Smooth muscle cell of the umbilical artery (primary cell): Measurements from ENCODE around the gene RNF224. TPM values are rescaled to one million over a fixed set of nuclear protein-coding genes. Genes with fewer than 3 reads are reported as not detected.

Source experiments
- total RNA-seq: library from RNA; depleted of rRNA; stranded (reverse); fragments of >200 nt; gene quantifications from 2 replicates; pipeline ENCODE4 v1.2.3, GENCODE V29; 2014

RNF224 gene
- total RNA-seq = not detected in 2 replicates

DNA sequence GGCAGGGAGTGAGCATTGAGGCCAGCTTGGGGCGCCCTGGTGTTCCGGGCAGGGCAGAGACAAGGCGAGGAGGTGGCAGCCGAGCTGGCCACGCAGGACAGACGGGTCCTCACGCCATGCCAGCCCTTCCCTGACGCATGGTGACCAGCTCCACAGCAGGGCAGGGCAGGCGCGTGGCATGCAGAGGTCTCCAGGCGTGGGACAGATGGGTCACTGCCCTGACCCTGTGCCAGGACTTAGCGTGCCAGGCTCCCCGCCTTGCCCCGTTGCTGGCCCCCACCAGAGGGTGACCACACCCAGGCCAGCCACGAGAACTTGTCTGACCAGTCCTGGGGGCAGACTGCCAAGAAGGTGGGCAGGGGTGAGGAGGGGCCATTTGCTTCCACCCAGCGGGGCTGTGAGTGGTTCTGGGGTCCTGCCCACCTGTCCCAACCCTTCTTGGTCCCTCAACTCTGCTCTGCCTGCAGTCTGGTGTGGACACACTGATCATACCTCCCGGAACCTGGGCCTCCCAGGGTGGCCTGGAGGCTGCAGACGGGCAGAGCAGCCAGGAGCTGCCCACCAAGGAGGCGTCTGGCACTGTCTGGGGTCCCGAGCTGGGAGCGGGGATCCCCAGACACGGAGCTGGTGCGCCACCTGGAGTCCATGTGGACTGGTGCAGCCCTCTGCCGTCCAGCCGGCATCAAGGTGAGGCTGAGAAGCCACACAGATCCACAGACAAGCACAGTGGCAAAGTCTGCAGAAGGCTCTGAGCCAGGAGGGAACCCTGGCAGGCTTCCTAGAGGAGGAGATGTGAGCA lies at the start of gene RNF224:
Gene RNF224, plus strand, starts transcription at position 449 of the 799 bp plus-strand sequence. CDS start 834 bp downstream, outside the sequence.

DNA sequence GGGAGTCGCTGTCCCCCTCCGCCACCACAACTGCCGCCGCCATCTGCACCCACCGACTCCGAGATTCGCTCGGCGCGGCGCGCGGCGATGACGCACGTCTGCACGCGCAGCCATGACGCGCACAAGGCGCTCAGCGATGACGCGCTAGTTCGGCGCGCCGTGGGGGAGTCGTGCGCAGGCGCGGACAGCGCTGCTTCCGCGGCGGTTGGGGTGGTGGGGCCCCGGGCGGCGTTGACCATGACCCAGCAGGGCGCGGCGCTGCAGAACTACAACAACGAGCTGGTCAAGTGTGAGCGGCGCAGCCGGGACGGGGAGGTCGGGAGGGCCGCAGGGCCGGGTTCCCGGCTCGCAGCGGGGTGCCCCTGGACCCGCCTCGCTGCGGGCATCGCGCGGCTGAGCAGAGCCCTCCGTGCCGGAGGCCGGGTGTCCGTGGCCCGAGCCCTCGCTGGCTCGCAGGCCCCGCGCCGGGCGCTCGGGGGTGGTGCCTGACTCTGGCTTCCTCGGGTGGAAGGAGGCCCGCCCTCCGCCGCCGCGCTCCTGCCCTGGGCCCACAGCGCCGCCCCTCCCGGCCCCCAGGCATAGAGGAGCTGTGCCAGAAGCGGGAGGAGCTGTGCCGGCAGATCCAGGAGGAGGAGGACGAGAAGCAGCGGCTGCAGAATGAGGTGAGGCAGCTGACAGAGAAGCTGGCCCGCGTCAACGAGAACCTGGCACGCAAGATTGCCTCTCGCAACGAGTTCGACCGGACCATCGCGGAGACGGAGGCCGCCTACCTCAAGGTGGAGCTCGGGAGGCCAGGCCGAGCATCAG lies 38.6 kb upstream of the RNF224 start, which contains the start of the genes ANAPC2 and SSNA1:
Gene ANAPC2, minus strand, starts transcription at position 71 of the 807 bp plus-strand sequence. Its CDS starts 28 bp downstream, at position 43.
Gene SSNA1, plus strand, starts transcription at position 187 of the 807 bp plus-strand sequence. Its CDS starts 51 bp downstream, at position 238.

DNA sequence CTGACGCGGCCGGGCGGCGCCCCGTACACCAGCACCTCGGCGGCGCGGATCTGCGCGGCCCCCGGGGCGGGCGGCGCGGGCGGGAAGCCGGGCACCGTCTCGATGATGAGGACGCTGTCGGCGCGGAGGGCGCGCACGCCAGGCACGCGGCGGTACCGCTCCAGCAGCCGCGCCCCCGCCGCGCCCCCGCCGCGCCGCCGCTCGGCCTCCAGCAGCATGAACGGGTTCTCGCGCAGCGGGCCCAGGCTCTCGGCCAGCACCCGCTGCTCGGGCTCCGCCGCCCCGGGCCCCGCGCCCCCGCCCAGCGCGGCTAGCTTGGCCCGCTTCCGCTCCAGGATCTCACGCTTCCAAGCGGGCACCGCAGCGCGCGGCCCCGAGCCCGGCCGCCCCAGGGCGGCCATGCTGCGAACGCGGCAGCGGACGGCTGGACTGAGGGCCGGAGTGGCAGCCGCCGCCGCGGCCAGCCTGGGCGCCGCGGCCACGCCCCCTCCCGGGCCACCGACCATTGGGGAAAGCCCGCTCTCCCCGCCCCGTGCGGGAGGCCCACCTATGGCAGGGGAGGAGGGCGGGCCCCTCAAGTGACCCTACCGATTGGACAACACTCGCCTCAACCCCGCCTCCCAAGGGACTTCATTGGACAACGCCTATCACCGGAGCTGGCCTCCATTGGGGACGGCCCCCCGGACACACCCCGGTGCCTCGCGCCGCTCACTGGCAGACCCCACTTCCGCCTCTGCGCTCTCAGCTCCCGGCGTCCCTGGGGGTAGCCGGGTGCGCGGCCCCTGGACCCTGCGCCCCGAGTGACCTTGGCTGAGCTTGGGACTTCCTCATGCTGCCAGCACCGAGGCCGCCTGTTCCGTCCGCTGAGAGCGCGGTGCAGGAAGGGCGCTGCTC lies 26.7 kb upstream of the RNF224 start, which contains the start of gene TPRN:
Gene TPRN, minus strand, starts transcription at position 431 of the 894 bp plus-strand sequence. Its CDS starts 30 bp downstream, at position 401.

DNA sequence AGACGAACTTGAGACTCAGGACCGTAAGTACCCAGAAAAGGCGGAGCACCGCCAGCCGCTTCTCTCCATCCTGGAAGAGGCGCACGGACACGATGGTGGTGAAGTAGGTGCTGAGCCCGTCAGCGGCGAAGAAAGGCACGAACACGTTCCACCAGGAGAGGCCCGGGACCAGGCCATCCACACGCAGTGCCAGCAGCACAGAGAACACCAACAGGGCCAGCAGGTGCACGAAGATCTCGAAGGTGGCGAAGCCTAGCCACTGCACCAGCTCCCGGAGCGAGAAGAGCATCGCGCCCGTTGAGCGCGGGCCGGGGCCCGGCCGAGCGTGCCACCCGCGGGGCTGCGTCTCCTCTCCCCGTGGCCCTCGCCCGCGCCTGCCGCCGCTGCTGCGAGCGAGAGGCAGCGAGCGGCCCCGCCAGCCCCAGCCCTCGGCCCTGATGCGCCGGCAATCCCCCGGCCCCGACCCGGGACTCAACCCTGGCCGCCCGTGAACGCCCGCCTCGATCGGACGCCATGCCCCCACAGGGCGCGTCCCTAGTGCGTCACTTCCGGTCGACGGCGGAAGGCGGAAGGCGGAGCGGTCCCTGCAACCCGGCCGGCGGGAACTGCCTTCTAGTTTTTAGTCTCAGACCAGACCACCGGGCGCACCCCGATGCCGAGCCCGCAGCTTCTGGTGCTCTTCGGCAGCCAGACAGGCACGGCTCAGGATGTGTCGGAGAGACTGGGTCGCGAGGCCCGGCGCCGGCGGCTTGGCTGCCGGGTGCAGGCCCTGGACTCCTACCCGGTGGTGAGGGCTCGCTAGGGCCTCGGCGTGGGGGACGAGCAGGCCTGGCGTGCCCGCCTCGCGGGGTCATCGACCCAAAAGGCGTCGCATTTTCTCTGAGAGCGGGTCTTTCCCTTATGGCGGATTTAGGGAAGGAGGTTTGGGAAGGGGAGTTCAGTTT lies 21.9 kb upstream of the RNF224 start, which contains the start of the genes NDOR1 and TMEM203:
Gene NDOR1, plus strand, starts transcription at position 575 of the 944 bp plus-strand sequence. Its CDS starts 78 bp downstream, at position 653.
Gene TMEM203, minus strand, starts transcription at position 523 of the 944 bp plus-strand sequence. Its CDS starts 234 bp downstream, at position 289.

DNA sequence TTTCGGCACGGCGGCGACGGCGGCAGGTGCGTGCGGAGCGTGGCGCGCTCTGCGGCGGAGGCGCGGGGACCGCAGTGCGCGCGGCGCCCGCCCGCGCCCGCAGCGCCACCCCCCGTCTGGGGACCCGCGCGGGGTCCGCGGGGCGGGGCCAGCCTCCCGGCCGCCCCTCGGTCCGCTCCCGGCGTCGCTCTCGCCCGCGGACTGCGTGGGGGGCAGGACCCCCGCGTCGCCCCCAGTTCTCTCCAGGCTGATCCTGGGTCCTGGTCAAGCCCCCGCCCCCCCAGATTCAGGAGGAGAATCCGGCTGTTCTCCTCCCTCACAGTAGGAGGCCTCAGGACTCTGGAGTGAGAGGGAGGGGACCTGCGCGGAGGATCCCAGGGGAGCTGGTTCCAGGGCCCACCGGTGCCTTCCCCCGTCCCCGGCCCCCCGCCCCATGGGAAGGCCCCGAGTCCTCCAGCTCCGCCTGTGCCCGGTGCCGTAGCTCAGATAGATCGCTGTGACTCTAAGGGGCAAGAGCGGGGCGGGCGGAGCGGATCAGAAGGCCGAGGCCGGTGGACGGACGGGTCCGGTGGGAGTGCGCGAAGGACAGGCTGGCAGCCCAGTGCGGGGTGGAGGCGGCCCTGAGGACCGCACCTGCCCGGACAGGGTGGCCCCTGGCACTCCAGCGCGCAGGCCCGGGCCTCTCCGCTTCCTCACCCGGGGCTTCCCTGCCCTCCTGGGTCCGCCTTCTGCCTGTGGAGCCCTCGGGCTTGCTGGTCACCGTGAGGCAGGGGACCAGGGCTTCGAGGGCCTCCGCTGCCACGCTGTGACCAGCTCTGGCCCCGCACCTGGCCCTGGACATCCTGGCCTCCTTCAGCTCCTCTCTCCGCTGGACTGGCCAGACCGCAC lies 4.9 kb upstream of the RNF224 start, which contains the start of gene RNF208:
Gene RNF208, minus strand, starts transcription at position 51 of the 888 bp plus-strand sequence. CDS start 1,028 bp downstream, outside the sequence.

DNA sequence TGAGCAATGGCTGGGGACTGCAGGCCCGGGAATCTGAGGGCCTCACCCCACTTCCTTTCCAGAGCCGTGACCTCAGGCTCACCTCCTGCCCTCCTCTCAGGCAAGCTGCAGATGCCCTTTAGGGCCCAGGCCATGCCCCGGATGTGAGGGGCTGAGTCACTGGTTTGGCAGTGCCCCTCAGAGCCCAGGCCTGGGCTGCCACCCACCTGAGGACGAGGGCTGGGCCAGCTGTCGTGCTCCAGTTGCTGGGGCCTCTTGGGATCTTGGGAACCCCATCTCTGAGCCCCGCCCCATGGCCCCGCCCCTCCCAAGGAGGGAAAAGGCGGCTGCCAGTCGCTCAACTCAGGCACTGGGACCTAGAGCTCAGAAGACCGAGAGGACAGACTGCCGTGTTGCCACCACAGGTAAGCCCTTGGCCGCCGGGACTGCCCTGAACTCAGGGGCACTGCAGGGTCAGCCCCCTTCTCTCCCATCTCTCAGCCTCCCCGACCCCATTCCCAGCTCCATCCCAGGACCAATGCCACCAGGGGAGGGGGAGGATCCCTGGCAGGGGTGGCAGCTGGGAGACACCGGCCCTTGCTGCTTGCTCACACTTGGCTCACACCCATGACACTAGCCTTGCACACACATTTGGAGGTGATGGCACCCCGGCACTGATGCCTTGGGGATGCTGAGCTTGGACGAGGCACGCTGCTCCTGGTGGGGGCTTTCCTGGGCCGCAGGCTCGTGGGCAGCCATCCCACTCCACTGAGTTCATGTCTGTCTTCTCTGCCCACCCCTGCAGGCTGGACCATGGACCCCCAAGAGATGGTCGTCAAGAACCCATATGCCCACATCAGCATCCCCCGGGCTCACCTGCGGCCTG lies 2.2 kb upstream of the RNF224 start, which contains the start of gene CYSRT1:
Gene CYSRT1, plus strand, starts transcription at position 345 of the 865 bp plus-strand sequence. Its CDS starts 448 bp downstream, at position 793.

DNA sequence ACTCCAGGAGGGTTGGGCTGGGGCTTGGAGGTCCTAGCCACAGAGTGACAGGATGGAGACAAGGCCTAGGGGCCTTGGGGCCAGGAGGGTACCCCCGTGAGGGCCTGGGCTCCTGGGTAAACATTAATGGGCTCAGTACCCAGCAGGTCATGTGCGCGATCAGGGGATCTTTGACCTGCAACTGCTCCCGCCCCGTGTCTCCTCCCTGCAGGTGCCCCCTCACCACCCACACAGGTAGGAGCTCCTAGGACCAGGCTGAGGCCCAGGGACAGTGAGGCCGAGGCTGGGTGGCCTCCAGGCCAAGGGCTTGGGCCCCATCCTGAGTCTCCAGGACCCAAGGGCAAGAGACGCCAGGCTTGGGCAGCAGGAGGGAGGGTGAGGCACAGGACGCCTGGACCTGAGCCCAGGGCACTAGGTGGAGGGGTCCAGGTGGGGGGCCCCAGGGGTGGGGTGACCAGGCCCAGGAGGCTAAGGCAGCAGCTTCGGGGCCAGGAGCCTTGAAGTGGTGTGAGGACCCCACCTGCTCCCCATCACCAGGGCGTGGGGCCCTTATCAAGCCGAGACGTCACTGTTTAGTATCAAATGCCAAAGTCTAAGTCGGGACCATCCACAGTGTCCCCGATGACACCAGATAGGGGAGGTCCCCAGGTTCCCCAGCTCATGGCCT lies 3.5 kb downstream of the RNF224 start, which contains the start of gene SLC34A3:
Gene SLC34A3, plus strand, starts transcription at position 197 of the 667 bp plus-strand sequence. CDS start 802 bp downstream, outside the sequence.

DNA sequence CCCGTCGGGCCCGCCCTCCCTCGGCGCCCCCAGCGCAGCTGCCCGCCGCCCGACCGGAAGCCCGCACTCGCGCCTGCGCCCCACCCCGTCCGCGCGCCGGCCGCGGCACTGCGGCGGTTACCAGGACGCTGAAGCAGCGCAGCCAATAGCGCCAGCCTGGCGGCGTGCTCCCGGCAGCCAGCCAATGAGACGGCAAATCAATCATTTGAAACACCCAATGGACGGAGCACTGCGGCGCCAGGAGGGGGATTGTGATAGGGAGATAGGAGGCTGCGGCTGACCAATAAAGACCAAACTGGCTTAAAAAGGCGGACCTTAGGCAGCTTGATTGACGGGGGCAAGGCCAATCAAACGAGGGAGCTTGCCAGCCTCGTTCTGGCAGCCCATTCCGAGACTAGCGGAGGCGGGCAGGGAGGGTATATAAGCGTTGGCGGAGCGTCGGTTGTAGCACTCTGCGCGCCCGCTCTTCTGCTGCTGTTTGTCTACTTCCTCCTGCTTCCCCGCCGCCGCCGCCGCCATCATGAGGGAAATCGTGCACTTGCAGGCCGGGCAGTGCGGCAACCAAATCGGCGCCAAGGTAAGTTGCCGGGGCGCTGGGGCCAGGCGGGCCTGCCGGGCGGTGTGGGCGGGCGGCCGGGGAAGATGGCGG lies 13.7 kb downstream of the RNF224 start, which contains the start of gene TUBB4B:
Gene TUBB4B, plus strand, starts transcription at position 447 of the 649 bp plus-strand sequence. Its CDS starts 74 bp downstream, at position 521.

DNA sequence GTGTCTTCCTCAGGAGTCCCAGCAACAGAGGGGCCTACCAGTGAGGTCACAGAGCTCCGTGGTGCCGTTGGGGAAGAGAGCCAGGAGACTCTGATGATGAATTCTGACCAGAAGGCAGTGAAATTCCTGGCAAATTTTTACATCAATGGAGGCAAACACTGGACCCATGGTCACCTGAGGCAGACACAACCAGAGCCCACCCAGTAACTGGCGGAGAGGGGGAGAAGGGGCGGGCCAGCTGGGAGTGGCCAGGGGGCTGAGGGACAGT lies 23.8 kb downstream of the RNF224 start, which contains the start of gene STPG3:
Gene STPG3, plus strand, starts transcription at position 93 of the 268 bp plus-strand sequence. Its CDS starts 1 bp downstream, at position 94.

DNA sequence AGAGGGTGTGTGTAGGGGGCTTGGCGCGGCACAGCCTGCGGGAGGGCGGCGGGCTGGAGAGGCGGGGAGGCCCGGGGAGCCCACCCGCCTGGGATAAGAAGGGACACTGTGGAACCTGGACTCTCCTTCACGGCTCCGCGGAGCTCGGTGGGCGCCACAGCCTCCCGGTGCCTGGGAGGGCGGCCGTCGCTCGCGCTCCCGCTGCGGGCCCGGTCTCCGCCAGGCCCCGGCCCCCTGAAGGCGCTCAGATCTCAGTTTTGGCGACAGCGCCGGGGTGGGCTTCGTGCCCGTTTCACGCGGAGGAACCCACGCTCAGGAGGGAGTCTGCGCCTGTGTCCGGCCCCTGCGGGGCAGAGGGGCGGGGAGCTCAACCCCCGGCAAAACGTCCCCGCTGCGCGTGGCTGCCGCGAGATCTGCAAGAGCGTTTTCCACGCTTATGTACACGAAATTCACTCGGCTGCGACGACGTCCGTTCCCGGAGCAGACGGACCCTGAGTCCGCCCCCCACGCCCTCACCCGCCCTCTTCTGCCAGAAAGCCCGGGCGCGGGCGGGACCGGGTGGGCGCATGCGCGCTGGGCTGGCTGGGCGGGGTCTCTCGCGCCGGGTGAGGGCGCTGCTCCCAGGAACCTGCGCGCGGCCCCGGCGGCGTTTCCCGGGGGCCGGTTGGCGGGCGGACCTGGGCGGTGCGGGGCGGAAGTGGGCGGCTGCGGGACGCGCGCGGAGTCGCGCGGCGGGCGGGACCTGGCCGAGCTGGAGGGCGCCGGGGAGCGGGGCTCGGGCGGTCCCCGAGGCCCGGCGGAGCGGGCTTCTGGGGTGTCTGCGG lies 27.5 kb downstream of the RNF224 start, which contains the start of gene NELFB:
Gene NELFB, plus strand, starts transcription at position 704 of the 824 bp plus-strand sequence.

DNA sequence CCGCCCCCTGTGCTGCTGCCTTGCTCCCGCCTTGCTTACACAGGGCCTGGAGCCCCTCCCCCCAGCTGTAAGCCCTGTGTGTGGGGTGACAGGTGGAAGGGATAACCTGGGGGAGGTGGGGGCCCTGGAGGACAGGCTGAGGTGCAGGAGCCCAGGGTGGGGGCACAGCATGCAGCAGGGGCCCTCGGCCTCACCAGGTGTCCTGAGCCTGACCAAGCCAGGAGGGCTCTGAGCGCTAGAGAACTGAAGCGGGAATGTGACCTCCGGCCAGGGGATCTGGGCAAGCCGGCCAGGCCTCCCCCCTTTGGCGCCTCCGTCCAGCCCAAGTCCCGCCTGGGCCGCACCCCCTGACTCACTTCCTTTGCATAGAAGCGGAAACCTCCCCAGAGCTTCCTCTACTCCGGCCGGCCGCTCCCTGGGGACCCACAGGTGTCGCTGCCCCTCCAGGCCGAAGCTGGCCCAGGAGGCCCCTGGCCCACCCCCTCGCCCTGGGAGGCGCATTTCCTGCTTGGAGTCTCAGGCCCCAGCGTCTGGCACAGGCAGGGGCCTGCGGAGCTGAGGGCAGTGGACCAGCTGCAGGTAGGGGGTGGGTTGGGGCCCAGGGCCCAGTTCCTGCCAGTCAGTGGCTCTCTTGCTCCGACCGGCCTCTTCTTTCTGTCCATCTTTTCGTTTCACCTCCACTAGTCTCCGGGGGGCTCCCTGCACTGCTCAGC lies 50.2 kb downstream of the RNF224 start, which contains the start of gene TOR4A:
Gene TOR4A, plus strand, starts transcription at position 398 of the 713 bp plus-strand sequence. CDS start 964 bp downstream, outside the sequence.

